Osteoblast (primary cell): Measurements from ENCODE around the gene EPB41L1. TPM values are rescaled to one million over a fixed set of nuclear protein-coding genes. Genes with fewer than 3 reads are reported as not detected.
A peak's percentile ranks its signal among the peaks of the same experiment; 100 is the strongest.

Experiments
- DNase-seq: peaks from one replicate; pipeline ENCODE4 v3.0.0; 2011; ENCODE audit warnings: low spot score, mixed read lengths; ENCODE audit not compliant: insufficient read length; ENCODE audit errors: missing footprints
- H2AFZ ChIP-seq: 2 replicates; pipeline ENCODE4 v1.6.0; 2011; ENCODE audit warnings: mild to moderate bottlenecking, low read length
- H3K27ac ChIP-seq: 2 replicates; pipeline ENCODE4 v1.5.1; 2011; ENCODE audit warnings: mild to moderate bottlenecking, low read depth, low read length, moderate library complexity
- H3K27me3 ChIP-seq: 2 replicates; pipeline ENCODE4 v1.6.0; 2012; ENCODE audit warnings: mild to moderate bottlenecking, control low read depth, inconsistent platforms, low read length, moderate library complexity; ENCODE audit not compliant: insufficient read depth
- H3K36me3 ChIP-seq: 2 replicates; pipeline ENCODE4 v1.5.1; 2011; ENCODE audit warnings: mild to moderate bottlenecking, low read length, control low read depth, moderate library complexity; ENCODE audit not compliant: insufficient read depth
- H3K4me1 ChIP-seq: 2 replicates; pipeline ENCODE4 v1.5.1; 2011; ENCODE audit warnings: mild to moderate bottlenecking, low read length, control low read depth, moderate library complexity; ENCODE audit not compliant: insufficient read depth
- H3K4me2 ChIP-seq: 2 replicates; pipeline ENCODE4 v1.6.0; 2011; ENCODE audit warnings: mild to moderate bottlenecking, low read length; ENCODE audit not compliant: insufficient read depth
- H3K4me3 ChIP-seq: fragments of 200-600 bp; sonication (generic); 3 replicates; pipeline ENCODE4 v1.5.1; 2012; ENCODE audit warnings: mild to moderate bottlenecking, low read length, inconsistent platforms; ENCODE audit not compliant: insufficient read depth
- H3K79me2 ChIP-seq: 2 replicates; pipeline ENCODE4 v1.6.0; 2012; ENCODE audit warnings: mild to moderate bottlenecking, low read length, control low read depth, inconsistent platforms; ENCODE audit not compliant: insufficient read depth
- H3K9me3 ChIP-seq: 2 replicates; pipeline ENCODE4 v1.5.1; 2011; ENCODE audit warnings: low read depth, low read length, control low read depth
- H4K20me1 ChIP-seq: 2 replicates; pipeline ENCODE4 v1.6.0; 2012; ENCODE audit warnings: mild to moderate bottlenecking, low read length, control low read depth; ENCODE audit not compliant: insufficient read depth
- CTCF ChIP-seq: IDR thresholded peaks from 2 replicates; pipeline ENCODE4 v1.5.1; 2011; ENCODE audit warnings: mild to moderate bottlenecking, low read depth, low read length, moderate library complexity; ENCODE audit errors: extremely low read depth
- total RNA-seq: library from RNA; depleted of rRNA; stranded (reverse); fragments of >200 nt; gene quantifications from 2 replicates; pipeline ENCODE4 v1.2.3, GENCODE V29; 2012

Gene EPB41L1
- total RNA-seq, 1 donor = 26.8 TPM

GRCh38 chr20:36116807-36117441 lies 37.6 kb upstream of the EPB41L1 start:
- Histone ChIP-seq H3K79me2 (no peaks in the 10 kb centered on the region), H3K4me2 (peak overlapping the region; percentile 40), H3K27ac (peak overlapping the region; percentile 74), H3K4me1 (peaks cover 24% of the 10 kb centered on the region), H4K20me1 (no peaks in the 10 kb centered on the region), H3K9me3 (no peaks in the 10 kb centered on the region), H3K4me3 (no peak overlapping the region), H3K36me3 (no peaks in the 10 kb centered on the region), H2AFZ (no peak overlapping the region), H3K27me3 (no peaks in the 10 kb centered on the region)
- DNase-seq = peak; percentile 93
- TF ChIP-seq CTCF = no peak

GRCh38 chr20:36117638-36118037 lies 36.9 kb upstream of the EPB41L1 start:
- no peaks in the 10 kb centered on the region for H3K36me3 ChIP-seq
- no peaks in the 10 kb centered on the region for H3K79me2 ChIP-seq
- DNase-seq = no peak
- no peaks in the 10 kb centered on the region for H3K9me3 ChIP-seq
- peaks cover 24% of the 10 kb centered on the region for H3K4me1 ChIP-seq
- H3K27ac ChIP-seq = peak overlapping the region; percentile 74
- H4K20me1 ChIP-seq = no peaks in the 10 kb centered on the region
- no peak overlapping the region for H3K4me3 ChIP-seq
- no peak overlapping the region for H2AFZ ChIP-seq
- TF ChIP-seq CTCF = no peak
- peak overlapping the region; percentile 40 for H3K4me2 ChIP-seq
- no peaks in the 10 kb centered on the region for H3K27me3 ChIP-seq

- Histone ChIP-seq H3K27ac (no peak overlapping the region), H3K27me3 (no peaks in the 10 kb centered on the region), H3K36me3 (no peaks in the 10 kb centered on the region), H3K79me2 (no peaks in the 10 kb centered on the region), H3K4me1 (peaks cover 24% of the 10 kb centered on the region), H3K4me3 (no peak overlapping the region), H3K4me2 (no peak overlapping the region), H3K9me3 (no peaks in the 10 kb centered on the region), H4K20me1 (no peaks in the 10 kb centered on the region), H2AFZ (no peak overlapping the region)
- no peak for DNase-seq
- no peak for TF ChIP-seq CTCF
These were observed 36.2 kb upstream of the EPB41L1 start for GRCh38 chr20:36118371-36118770.

GRCh38 chr20:36119537-36119936 lies 35.0 kb upstream of the EPB41L1 start:
- H3K27ac ChIP-seq = no peak overlapping the region
- no peak overlapping the region for H3K4me3 ChIP-seq
- no peaks in the 10 kb centered on the region for H3K36me3 ChIP-seq
- no peak for TF ChIP-seq CTCF
- H3K4me1 ChIP-seq = peaks cover 24% of the 10 kb centered on the region
- no peaks in the 10 kb centered on the region for H3K27me3 ChIP-seq
- H2AFZ ChIP-seq = no peak overlapping the region
- no peaks in the 10 kb centered on the region for H3K9me3 ChIP-seq
- H3K79me2 ChIP-seq = no peaks in the 10 kb centered on the region
- DNase-seq = no peak
- no peaks in the 10 kb centered on the region for H4K20me1 ChIP-seq
- H3K4me2 ChIP-seq = no peak overlapping the region
